NCI-H2171 (cell line): Measurements from ENCODE around the gene CACNG6.

Source experiments
- DNase-seq: peaks from one replicate; lab custom pipeline; 2025; lab: John Stamatoyannopoulos, UW

The CACNG6 gene

DNA sequence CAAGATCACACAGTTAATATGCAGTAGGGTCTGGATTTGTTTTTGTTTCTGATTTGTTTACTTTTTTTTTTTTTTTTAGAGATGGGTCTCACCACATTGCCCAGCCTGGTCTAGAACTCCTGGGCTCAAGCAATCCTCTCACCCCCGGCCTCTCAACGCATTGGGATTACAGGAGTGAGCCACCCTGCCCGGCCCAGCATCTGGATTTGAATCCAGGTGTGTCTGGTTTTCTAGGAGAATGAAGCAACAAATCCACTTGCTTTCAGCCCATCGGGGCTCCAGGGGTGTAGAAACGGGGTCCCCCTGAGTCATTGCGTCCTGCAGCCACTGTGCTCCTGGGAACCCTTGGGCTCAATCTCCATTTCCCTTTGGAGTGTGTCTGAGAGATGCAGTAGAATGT is 22.1 kb upstream of the CACNG6 start:
- DNase-seq = no peak

- DNase-seq = no peak
Observed at GRCh38 chr19:53971673-53972072, 19.8 kb upstream of the CACNG6 start.

DNA sequence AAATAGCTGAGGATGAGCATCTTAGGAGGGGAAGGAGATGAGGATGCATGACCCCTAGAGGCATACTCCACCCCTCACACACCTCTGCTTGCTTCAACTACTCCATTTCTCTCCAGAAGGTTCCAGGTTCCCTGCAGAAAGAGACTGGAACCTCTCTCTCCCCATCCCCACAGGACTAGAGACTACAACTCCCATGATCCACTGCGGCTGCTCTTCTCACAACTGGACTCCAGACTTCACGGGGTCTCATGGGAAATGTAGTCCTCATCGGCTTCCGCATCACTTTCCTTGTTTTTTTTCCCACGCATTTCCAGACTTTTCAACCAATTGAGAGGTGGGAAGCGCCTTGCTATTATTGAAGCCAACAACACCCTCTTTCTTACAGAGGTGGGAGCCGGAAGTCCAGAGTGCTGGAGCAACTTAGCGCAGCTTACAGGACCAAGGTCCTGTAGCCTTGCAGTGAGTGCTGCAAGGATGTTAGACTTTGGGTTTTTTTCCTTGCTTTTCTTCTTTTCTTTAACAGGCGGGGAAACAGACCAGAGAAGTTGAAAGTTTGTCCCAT is 13.9 kb upstream of the CACNG6 start:
- DNase-seq = peak; percentile 53

- DNase-seq = no peak
Observed at GRCh38 chr19:53977991-53978731, 13.3 kb upstream of the CACNG6 start.

GRCh38 chr19:53978975-53979801 is 12.2 kb upstream of the CACNG6 start:
- DNase-seq = no peak

DNA sequence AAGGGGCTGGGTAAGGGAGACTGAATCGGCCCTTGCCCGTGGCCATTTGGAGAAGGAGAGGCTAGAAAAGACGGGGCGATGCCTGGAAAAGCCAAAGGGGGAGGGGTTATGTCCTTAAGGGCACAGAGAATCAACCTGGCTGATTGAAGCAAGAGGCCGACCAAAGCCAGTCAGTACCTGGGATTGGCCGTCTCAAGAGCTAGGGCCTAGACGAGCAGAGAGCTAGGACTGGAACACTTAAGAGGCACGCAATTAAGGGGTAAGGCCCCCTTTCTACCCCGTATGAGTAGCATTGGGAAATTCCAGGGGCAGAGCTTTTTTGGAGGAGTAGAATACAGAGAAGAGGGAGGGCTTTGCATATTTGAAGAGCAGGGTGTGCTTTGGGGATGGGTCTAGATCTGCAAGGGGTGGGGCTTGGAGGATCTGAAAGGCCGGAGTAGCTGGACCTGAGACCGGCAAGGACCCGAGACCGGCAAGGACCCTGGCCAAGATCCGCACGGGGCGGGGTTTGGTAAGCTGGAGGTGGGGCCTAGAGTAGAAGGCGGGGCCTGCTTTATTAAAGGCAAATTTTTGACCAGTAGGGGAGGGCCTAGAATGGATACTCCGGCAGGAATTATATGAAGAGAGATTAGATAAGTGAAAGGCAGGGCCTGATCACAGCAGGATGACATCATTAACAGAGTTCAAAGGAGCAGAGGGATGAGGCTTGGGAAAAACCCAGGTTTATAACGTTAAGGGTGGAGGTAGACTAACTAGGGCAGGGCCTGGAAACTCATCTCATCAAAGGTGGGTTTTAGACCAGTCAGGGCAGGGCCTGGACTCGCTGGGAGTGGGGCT is 10.7 kb upstream of the CACNG6 start:
- no peak for DNase-seq

- DNase-seq = no peak
Observed at GRCh38 chr19:53981376-53981951, 10.0 kb upstream of the CACNG6 start.

GRCh38 chr19:53982001-53982451 is 9.4 kb upstream of the CACNG6 start:
- no peak for DNase-seq

GRCh38 chr19:53982611-53983010 is 8.8 kb upstream of the CACNG6 start:
- DNase-seq = no peak

DNA sequence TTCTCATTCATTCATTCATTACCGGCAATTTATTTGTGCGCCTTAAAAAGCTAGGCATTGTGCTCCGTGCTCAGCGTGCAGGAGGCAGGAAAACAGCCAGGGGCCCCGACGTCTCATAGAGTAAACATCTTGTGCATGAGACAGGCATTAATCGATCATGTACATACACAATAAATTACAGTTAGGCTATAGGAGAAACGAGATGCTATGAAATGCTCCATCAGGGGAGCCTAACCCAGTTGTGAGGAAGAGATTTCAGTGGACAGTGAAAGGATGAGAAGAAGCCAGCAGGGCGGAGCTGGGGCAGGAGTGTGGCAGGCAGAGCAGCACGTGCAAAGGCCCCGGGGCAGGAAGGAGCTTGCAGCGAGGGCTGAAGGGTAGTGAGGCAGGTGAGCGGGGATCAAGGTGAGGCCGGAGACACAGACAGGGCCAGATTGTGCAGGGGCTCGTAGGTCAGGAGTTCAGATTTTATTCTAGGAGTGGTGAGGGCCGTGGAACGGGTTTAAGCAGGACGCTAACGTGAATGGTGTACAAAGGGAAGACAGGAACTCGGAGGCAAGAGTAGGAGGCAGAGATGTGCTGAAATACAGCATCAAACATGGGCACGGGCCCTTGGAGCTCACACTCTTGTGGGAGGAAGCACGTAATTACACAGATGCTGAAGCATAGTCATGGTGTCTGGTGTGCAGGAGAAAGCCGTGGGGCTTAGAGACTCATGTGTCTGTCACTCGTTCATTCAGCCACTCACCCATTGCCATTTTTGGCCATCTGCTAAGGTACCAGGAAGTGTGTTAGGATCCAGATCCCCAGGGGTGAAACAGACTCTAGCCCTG is 7.8 kb upstream of the CACNG6 start:
- no peak for DNase-seq

GRCh38 chr19:53985863-53986262 is 5.6 kb upstream of the CACNG6 start:
- DNase-seq = no peak

- DNase-seq = no peak
Observed at GRCh38 chr19:53988981-53989380, 2.5 kb upstream of the CACNG6 start.

- no peak for DNase-seq
Observed at GRCh38 chr19:53989600-53990533, 1.6 kb upstream of the CACNG6 start.

DNA sequence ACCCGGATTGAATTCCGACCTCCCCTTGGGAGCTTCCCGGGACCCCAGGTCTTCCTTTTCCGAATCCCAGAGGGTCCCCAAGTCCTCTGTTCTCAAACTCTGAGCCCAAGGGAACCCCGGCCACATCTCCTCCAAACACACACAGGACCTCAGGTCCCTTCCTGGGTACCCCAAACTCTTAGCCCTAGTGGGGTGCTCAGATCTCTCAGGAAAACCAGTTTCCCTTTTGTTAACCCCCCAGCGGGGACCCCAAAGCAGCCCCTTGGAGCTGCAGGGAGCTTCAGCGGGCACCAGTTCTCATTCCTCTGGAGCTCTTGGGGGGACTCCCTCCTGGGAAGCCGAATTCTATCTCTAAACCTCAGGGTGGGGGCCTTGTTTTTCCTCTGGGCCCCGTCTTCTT is 774 bp downstream of the CACNG6 start:
- DNase-seq = no peak

GRCh38 chr19:53992815-53993214 is 1.4 kb downstream of the CACNG6 start:
- DNase-seq = no peak

DNA sequence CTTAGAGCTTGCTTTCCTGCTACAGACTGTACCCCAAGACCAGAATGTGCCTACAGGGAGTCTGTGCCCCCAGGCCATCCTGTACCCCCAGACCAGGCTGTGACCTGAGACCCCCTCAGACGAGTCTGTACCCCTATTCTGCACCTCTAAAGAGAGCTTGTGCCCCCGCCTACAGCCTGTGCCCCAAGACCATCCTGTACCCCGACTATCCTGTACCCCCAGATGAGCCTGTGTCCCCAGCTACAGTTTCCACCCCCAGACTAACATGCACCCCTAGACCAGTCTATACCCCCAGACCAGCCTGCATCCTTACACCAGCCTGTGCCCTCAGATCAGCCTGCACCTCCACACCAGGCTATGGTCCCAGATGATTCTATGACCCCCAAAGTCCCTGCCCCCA is 2.0 kb downstream of the CACNG6 start:
- DNase-seq = no peak

DNA sequence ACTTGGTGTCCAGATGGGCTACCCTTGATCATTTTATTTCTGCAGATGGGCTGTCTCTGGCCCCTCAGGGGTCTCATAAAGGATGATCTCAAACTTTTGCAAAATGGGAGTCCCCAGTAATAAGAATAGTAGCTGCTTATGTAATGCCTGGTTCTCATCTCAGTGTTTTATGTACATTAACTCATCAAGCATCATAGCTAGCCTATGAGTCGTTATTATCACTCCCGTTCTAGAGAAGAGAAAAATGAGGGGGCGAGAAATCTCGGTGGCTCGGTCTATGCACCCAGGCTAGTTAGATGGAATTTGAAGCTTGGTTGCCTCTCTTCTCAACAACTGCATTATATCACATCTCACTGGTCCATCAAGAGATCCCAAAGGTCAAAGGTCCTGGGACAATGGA is 3.4 kb downstream of the CACNG6 start:
- DNase-seq = no peak

DNA sequence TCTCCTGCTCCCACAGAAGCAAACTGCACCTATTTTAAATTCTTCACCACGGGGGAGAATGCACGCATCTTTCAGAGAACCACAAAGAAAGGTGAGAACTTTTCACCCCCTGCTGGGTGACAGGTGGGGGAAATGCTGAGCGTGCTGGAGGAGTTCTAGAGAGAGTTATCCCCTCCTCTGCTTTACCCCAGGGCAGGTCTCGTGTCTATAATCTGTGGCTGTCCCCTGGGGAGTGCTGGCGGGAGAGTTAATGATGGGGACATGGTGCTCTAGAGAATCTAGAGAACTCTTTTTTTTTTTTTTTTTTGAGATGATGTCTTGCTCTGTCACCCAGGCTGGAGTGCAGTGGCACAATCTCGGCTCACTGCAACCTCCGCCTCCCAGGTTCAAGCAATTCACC is 6.8 kb downstream of the CACNG6 start:
- no peak for DNase-seq

DNA sequence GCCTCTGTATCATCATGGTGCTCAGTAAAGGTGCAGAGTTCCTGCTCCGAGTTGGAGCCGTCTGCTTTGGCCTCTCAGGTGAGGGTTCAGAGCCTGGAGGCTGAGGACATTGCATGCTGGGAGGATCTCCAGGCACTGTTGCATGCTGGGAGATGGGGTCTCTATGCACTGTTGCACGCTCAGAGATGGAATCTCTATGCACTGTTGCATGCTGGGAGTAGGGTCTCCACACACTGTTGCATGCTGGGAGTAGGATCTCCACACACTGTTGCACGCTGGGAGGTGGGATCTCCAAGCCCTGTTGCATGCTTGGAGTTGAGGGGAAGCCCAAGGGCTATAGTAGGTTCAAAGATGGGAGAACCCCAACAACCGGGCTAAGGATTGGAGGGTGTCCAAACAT is 8.3 kb downstream of the CACNG6 start:
- no peak for DNase-seq

GRCh38 chr19:54001496-54001895 is 10.1 kb downstream of the CACNG6 start:
- DNase-seq = no peak
